ENCODE data around the gene CPB2. TPM values are rescaled to one million over a fixed set of nuclear protein-coding genes. Genes with fewer than 3 reads are reported as not detected.

CPB2 gene
- total RNA-seq, 1 experiment from 2014 or later, result 0.28 TPM

GRCh38 chr13:46100191-46100815 is 4.5 kb downstream of the CPB2 start:
- TF ChIP-seq POLR2AphosphoS5 (IDR thresholded peaks at IDR 0.05; ENCODE audit: low read depth, low read length), result no peak
- TF ChIP-seq TCF7L2 (IDR thresholded peaks at IDR 0.05; ENCODE audit: low read depth, low read length), result no peak
- no peak for TF ChIP-seq SIN3A (IDR thresholded peaks at IDR 0.05; ENCODE audit: borderline replicate concordance, insufficient read depth, low read depth, low read length)
- TF ChIP-seq, protein P1, sequence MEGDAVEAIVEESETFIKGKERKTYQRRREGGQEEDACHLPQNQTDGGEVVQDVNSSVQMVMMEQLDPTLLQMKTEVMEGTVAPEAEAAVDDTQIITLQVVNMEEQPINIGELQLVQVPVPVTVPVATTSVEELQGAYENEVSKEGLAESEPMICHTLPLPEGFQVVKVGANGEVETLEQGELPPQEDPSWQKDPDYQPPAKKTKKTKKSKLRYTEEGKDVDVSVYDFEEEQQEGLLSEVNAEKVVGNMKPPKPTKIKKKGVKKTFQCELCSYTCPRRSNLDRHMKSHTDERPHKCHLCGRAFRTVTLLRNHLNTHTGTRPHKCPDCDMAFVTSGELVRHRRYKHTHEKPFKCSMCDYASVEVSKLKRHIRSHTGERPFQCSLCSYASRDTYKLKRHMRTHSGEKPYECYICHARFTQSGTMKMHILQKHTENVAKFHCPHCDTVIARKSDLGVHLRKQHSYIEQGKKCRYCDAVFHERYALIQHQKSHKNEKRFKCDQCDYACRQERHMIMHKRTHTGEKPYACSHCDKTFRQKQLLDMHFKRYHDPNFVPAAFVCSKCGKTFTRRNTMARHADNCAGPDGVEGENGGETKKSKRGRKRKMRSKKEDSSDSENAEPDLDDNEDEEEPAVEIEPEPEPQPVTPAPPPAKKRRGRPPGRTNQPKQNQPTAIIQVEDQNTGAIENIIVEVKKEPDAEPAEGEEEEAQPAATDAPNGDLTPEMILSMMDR (IDR thresholded peaks at IDR 0.05), result no peak
- no peak for TF ChIP-seq REST (IDR thresholded peaks at IDR 0.05; ENCODE audit: insufficient read depth in 1 of 2, low read depth in 2 of 2, low read length in 1 of 2)
- Histone ChIP-seq H3K27ac (ENCODE audit: low read length) (no peak overlapping the region), H3K27me3 (ENCODE audit: control insufficient read depth, insufficient read depth, low read length) (no peaks in the 10 kb centered on the region), H3K36me3 (ENCODE audit: control insufficient read depth, insufficient read depth, low read length) (no peaks in the 10 kb centered on the region), H3K9me3 (ENCODE audit: control insufficient read depth, insufficient read depth, low read depth, low read length) (no peaks in the 10 kb centered on the region), H3K4me1 (ENCODE audit: control insufficient read depth, insufficient read depth, low read length) (no peaks in the 10 kb centered on the region), H3K4me3 (ENCODE audit: low read depth in 2 of 2, low read length in 2 of 2) (no peak overlapping the region)
- ChIA-PET POLR2A (no interaction called here), CTCF (no interaction called here)
- in situ Hi-C loops (cut with HindIII; ENCODE audit: low pct_unique_long_range_greater_than_20kb, low sequenced_read_pairs) (no loop called here), intact Hi-C loops (cut with micrococcal nuclease; ENCODE audit: unreplicated experiment) (no loop called here)
- DNase-seq (ENCODE audit: low read depth, low spot score), result no peak
- no TSS peak for BruUV-seq (replicated peaks)
- ATAC-seq, result no peak

DNA sequence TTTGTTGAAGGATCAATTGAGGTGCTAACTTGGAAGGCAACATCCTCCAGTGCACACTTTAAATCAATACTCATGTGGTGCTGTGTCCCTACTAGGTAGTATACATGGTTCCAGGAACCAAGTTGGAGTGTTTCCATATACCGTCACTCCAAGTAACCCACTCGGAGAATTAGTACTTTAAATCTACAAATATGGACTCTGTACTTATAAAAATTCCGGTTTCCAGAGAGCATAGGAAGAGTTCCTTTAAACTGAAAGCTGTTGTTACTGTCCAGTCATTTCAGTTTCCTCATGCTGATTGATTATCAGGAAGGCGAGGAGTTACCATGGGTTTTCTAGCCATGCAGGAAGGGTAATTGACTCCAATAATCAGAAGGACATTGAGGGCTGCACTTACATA is 7.2 kb downstream of the CPB2 start:
- H3K36me3 ChIP-seq (ENCODE audit: control insufficient read depth, insufficient read depth, low read length), result no peaks in the 10 kb centered on the region
- BruUV-seq (replicated peaks), result no TSS peak
- POLR2A ChIA-PET, result no interaction called here

More for the DNA sequence above, 7.2 kb downstream of the CPB2 start:
- in situ Hi-C loops (cut with HindIII; ENCODE audit: low pct_unique_long_range_greater_than_20kb, low sequenced_read_pairs), result no loop called here
- intact Hi-C loops (cut with micrococcal nuclease; ENCODE audit: unreplicated experiment), result no loop called here
- CTCF ChIA-PET, result no interaction called here
- TF ChIP-seq REST (IDR thresholded peaks at IDR 0.05; ENCODE audit: insufficient read depth in 1 of 2, low read depth in 2 of 2, low read length in 1 of 2) (no peak), TCF7L2 (IDR thresholded peaks at IDR 0.05; ENCODE audit: low read depth, low read length) (no peak), SIN3A (IDR thresholded peaks at IDR 0.05; ENCODE audit: borderline replicate concordance, insufficient read depth, low read depth, low read length) (no peak), POLR2AphosphoS5 (IDR thresholded peaks at IDR 0.05; ENCODE audit: low read depth, low read length) (no peak)
- TF ChIP-seq, protein P1 (IDR thresholded peaks at IDR 0.05), result no peak
- no peak overlapping the region for H3K27ac ChIP-seq (ENCODE audit: low read length)
- no peak for ATAC-seq
- no peaks in the 10 kb centered on the region for H3K27me3 ChIP-seq (ENCODE audit: control insufficient read depth, insufficient read depth, low read length)
- no peak overlapping the region for H3K4me3 ChIP-seq (ENCODE audit: low read depth in 2 of 2, low read length in 2 of 2)
- no peak for DNase-seq (ENCODE audit: low read depth, low spot score)
- H3K9me3 ChIP-seq (ENCODE audit: control insufficient read depth, insufficient read depth, low read depth, low read length), result no peaks in the 10 kb centered on the region
- no peaks in the 10 kb centered on the region for H3K4me1 ChIP-seq (ENCODE audit: control insufficient read depth, insufficient read depth, low read length)
